Smooth muscle cell (in vitro differentiated cells): ENCODE measurements around the gene NRTN. TPM values are rescaled to one million over a fixed set of nuclear protein-coding genes. Genes with fewer than 3 reads are reported as not detected.

ENCODE experiments used
- DNase-seq: peaks from one replicate; lab custom pipeline; 2025; ENCODE audit not compliant: unreplicated experiment; lab: John Stamatoyannopoulos, UW
- H2AFZ ChIP-seq: fragments of 200-600 bp; sonication (generic); 2 replicates; pipeline ENCODE4 v1.6.0; 2016; ENCODE audit warnings: antibody characterized with exemption, low read depth, mild to moderate bottlenecking
- H3F3A ChIP-seq: fragments of 200-600 bp; sonication (generic); 2 replicates; pipeline ENCODE4 v1.6.0; 2017; ENCODE audit warnings: antibody characterized with exemption, low read depth
- H3K27ac ChIP-seq: fragments of 200-600 bp; sonication (generic); 2 replicates; pipeline ENCODE4 v1.5.1; 2016; ENCODE audit warnings: low read depth, mild to moderate bottlenecking
- H3K27me3 ChIP-seq: fragments of 200-600 bp; sonication (generic); 2 replicates; pipeline ENCODE4 v1.6.1; 2016; ENCODE audit warnings: low read depth, mild to moderate bottlenecking
- H3K36me3 ChIP-seq: fragments of 200-600 bp; sonication (generic); 2 replicates; pipeline ENCODE4 v1.5.1; 2016; ENCODE audit warnings: low read depth
- H3K4me1 ChIP-seq: fragments of 200-600 bp; sonication (generic); 2 replicates; pipeline ENCODE4 v1.5.1; 2016; ENCODE audit warnings: low read depth
- H3K4me2 ChIP-seq: fragments of 200-600 bp; sonication (generic); 2 replicates; pipeline ENCODE4 v1.6.0; 2016; ENCODE audit warnings: mild to moderate bottlenecking
- H3K4me3 ChIP-seq: fragments of 200-600 bp; sonication (generic); 2 replicates; pipeline ENCODE4 v1.5.1; 2016; ENCODE audit warnings: mild to moderate bottlenecking
- H3K79me2 ChIP-seq: fragments of 200-600 bp; sonication (generic); 2 replicates; pipeline ENCODE4 v1.6.0; 2016; ENCODE audit warnings: low read depth, mild to moderate bottlenecking
- H3K9ac ChIP-seq: fragments of 200-600 bp; sonication (generic); 2 replicates; pipeline ENCODE4 v1.6.0; 2016; ENCODE audit warnings: low read depth
- H3K9me3 ChIP-seq: fragments of 200-600 bp; sonication (generic); replicated peaks from 2 replicates; pipeline ENCODE4 v1.5.1; 2016; ENCODE audit warnings: low read depth
- H4K20me1 ChIP-seq: fragments of 200-600 bp; sonication (generic); 2 replicates; pipeline ENCODE4 v1.6.0; 2016; ENCODE audit warnings: low read depth
- CTCF ChIP-seq: fragments of 200-600 bp; sonication (generic); IDR thresholded peaks from 2 replicates; pipeline ENCODE4 v1.5.1; 2017; ENCODE audit warnings: borderline replicate concordance, mild to moderate bottlenecking, antibody characterized with exemption; ENCODE audit not compliant: insufficient read depth, poor library complexity, severe bottlenecking
- WGBS: methylation state at CpG from one replicate; pipeline ENCODE4 v1.1.7; 2016; ENCODE audit warnings: low lambda C conversion rate; 5-methylcytosine and 5-hydroxymethylcytosine counted together
- polyA plus RNA-seq: library from polyadenylated mRNA; unstranded; fragments of >200 nt; fragmentation: Nextera tagmentation; extraction: Ambion mirVana; gene quantifications from 2 replicates; pipeline ENCODE4 v1.2.1, GENCODE V29; 2016
- total RNA-seq: library from RNA; depleted of rRNA; stranded (reverse); fragments of >200 nt; gene quantifications from 2 replicates; pipeline ENCODE4 v1.2.3, GENCODE V29; 2014

Gene NRTN
- total and polyA plus RNA-seq, 2 experiments from 2014 or later: 2.2 to 5.4 TPM

GRCh38 chr19:5786593-5787408, 18.1 kb upstream of the NRTN start:
- Histone ChIP-seq H3K36me3 (peaks cover 6% of the 10 kb centered on the region), H3K4me3 (no peak overlapping the region), H3K27ac (no peak overlapping the region), H2AFZ (no peak overlapping the region), H3F3A (no peaks in the 10 kb centered on the region), H3K4me1 (no peaks in the 10 kb centered on the region), H3K4me2 (no peak overlapping the region), H3K79me2 (peaks cover 8% of the 10 kb centered on the region), H3K9ac (no peak overlapping the region), H4K20me1 (peaks cover 5% of the 10 kb centered on the region), H3K27me3 (no peaks in the 10 kb centered on the region), H3K9me3 (no peaks in the 10 kb centered on the region)
- TF ChIP-seq CTCF: no peak
- WGBS: 96% methylated on average over 40 of the region's 44 CpGs
- no peak for DNase-seq

DNA sequence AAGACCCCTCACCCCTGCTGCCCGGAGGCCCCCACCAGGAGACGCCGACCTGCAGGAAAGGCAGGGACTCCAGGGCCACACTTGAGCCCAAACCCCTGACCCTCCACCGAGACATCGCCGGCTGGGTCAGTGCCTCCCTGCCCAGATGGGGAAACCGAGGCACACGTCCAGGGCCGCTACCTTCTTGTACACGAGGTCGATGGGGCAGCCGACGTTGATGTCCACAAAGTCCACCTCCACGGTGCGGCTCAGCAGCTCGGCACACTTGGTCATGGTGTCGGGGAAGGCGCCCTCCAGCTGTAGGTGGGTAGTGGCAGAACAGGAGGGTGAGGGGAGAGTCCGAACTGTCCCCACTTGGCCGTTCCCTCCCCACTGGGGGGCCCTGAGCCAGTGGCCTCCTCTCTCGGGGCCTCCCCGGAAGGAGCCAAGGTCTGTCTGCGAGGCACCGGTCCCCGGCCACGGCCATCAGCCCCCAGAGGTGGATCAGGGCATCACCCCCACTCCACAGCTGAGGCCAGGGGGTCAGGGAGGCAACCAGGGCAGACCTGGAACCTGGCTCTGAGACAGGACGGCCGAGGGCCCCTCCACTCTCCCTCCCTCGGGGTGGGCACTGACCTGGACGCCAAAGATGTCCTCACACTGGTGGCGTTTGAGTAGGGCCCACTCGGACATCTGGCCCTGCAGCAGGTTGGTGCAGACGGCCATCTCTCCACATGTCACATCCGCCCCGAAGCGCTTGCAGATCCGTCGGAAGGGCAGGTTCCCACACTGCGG, 17.3 kb upstream of the NRTN start:
- H3K9ac ChIP-seq: no peak overlapping the region
- H3K4me2 ChIP-seq: no peak overlapping the region
- 98% methylated on average over 38 of the region's 39 CpGs for WGBS
- H3K27me3 ChIP-seq: no peaks in the 10 kb centered on the region
- H3K4me3 ChIP-seq: no peak overlapping the region
- H3K36me3 ChIP-seq: peaks cover 6% of the 10 kb centered on the region
- no peak for DNase-seq
- H2AFZ ChIP-seq: no peak overlapping the region
- H3K4me1 ChIP-seq: no peaks in the 10 kb centered on the region
- H3K9me3 ChIP-seq: no peaks in the 10 kb centered on the region
- no peaks in the 10 kb centered on the region for H3F3A ChIP-seq
- H4K20me1 ChIP-seq: peaks cover 5% of the 10 kb centered on the region
- TF ChIP-seq CTCF: no peak
- no peak overlapping the region for H3K27ac ChIP-seq
- H3K79me2 ChIP-seq: peaks cover 8% of the 10 kb centered on the region

DNA sequence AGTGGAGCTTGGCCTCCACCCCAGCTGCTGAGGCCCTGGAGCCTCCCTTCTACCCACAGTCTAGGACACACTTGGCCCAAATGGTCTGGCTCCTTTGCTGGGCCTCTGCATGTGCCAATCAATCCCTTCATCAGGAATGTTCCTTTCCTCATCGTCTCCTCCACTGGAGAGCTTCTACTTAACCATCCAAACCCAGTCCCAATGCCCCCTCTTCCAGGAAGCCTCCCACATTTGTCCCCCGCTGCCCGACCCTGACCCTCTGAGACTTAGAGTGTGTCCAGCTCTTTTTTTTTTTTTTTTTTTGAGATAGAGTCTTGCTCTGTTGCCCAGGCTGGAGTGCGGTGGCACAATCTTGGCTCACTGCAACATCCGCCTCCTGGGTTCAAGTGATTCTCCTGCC, 16.4 kb upstream of the NRTN start:
- Histone ChIP-seq H3K9ac (no peak overlapping the region), H2AFZ (no peak overlapping the region), H3K27ac (no peak overlapping the region), H3F3A (no peaks in the 10 kb centered on the region), H3K4me1 (no peaks in the 10 kb centered on the region), H3K79me2 (peaks cover 8% of the 10 kb centered on the region), H3K27me3 (no peaks in the 10 kb centered on the region), H3K4me2 (no peak overlapping the region), H3K36me3 (peaks cover 6% of the 10 kb centered on the region), H3K9me3 (no peaks in the 10 kb centered on the region), H4K20me1 (peaks cover 5% of the 10 kb centered on the region), H3K4me3 (no peak overlapping the region)
- no peak for TF ChIP-seq CTCF
- WGBS: 99% methylated on average over 5 of the region's 5 CpGs
- no peak for DNase-seq
